ENCODE results near the gene UBE2G1. TPM values are rescaled to one million over a fixed set of nuclear protein-coding genes. Genes with fewer than 3 reads are reported as not detected.
"Not testable (repeated sequence)": the region's sequence is repeated elsewhere in the genome, so short reads cannot be mapped to it uniquely, and the experiment has no call there.

The UBE2G1 gene
- total RNA-seq, 2 donors from 2014 or later: 54.1 to 59.3 TPM

DNA sequence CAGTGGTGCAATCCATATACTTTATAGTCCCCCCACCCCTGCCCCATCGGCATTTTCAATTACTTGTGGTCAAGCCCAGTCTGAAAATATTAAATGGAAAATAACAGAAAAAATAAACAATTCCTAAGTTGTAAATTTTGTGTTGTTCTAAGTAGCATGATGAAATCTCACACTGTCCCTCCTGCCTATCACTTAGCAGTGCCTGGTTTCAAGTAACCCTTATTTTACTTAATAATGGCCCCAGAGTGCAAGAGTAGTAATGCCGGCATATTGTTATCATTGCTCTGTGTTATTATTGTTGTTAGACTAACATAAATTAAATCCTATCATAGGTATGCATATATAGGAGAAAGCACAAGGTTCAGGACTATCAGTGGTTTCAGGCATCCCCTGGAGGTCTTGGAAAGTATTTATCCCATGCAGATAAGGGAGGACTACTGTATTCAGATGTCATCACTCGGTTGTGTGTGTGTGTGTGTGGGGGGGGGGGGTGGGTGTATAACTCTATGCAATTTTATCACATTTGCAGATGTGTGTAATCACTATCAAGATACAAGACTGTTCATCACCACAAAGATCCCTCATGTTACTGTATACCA, 9.3 kb downstream of the UBE2G1 start:
- no peak for TF ChIP-seq POLR2A (IDR thresholded peaks at IDR 0.05)
- TF ChIP-seq POLR2AphosphoS5 (IDR thresholded peaks at IDR 0.05): no peak
- Histone ChIP-seq H3K9me3 (no peaks in the 10 kb centered on the region), H3K27me3 (replicated peaks; ENCODE audit: insufficient read depth) (no peaks in the 10 kb centered on the region), H3K27ac (no peak overlapping the region), H3K4me3 (no peak overlapping the region), H3K4me1 (replicated peaks) (no peaks in the 10 kb centered on the region), H3K36me3 (no peaks in the 10 kb centered on the region)
- DNase-seq (ENCODE audit: low spot score): no peak
- 54% methylated on average over 3 of the region's 3 CpGs for WGBS
- intact Hi-C loops (cut with DNase I): no loop called here

DNA sequence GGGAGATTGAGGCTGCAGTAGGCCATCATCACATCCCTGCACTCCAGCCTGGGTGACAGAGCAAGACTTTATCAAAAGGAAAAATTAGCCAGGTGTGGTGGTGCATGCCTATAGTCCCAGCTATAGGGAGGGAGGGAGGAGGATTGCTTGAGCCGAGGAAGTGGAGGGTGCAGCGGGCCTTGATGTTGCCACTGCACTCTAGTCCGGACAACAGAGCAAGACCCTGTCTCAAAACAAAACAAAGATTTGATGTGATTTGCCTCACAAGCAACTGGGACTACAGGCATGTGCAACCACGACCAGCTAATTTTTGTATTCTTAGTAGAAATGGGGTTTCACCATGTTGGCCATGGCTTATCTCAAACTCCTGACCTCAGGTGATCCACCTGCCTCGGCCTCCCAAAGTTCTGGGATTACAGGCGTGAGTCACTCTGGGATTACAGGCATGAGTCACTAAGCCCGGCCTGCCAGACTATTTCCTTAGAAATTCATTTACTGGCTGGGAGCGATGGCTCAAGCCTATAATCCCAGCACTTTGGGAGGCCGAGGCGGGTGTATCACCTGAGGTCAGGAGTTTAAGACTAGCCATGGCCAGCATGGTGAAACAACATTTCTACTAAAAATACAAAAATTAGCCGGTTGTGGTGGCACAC, 11.5 kb downstream of the UBE2G1 start:
- Histone ChIP-seq H3K27ac (no peak overlapping the region), H3K4me1 (replicated peaks) (no peaks in the 10 kb centered on the region), H3K27me3 (replicated peaks; ENCODE audit: insufficient read depth) (no peaks in the 10 kb centered on the region), H3K9me3 (no peaks in the 10 kb centered on the region), H3K4me3 (no peak overlapping the region), H3K36me3 (no peaks in the 10 kb centered on the region)
- DNase-seq (ENCODE audit: low spot score): no peak
- 92% methylated on average over 11 of the region's 11 CpGs for WGBS
- TF ChIP-seq POLR2AphosphoS5 (IDR thresholded peaks at IDR 0.05) (no peak), POLR2A (IDR thresholded peaks at IDR 0.05) (no peak)
- TF ChIP-seq, protein P1, sequence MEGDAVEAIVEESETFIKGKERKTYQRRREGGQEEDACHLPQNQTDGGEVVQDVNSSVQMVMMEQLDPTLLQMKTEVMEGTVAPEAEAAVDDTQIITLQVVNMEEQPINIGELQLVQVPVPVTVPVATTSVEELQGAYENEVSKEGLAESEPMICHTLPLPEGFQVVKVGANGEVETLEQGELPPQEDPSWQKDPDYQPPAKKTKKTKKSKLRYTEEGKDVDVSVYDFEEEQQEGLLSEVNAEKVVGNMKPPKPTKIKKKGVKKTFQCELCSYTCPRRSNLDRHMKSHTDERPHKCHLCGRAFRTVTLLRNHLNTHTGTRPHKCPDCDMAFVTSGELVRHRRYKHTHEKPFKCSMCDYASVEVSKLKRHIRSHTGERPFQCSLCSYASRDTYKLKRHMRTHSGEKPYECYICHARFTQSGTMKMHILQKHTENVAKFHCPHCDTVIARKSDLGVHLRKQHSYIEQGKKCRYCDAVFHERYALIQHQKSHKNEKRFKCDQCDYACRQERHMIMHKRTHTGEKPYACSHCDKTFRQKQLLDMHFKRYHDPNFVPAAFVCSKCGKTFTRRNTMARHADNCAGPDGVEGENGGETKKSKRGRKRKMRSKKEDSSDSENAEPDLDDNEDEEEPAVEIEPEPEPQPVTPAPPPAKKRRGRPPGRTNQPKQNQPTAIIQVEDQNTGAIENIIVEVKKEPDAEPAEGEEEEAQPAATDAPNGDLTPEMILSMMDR (IDR thresholded peaks at IDR 0.05): no peak
- intact Hi-C loops (cut with DNase I): no loop called here

- Histone ChIP-seq H3K36me3 (no peaks in the 10 kb centered on the region), H3K27ac (no peak overlapping the region), H3K4me1 (replicated peaks) (no peaks in the 10 kb centered on the region), H3K27me3 (replicated peaks; ENCODE audit: insufficient read depth) (no peaks in the 10 kb centered on the region), H3K9me3 (no peaks in the 10 kb centered on the region), H3K4me3 (no peak overlapping the region)
- TF ChIP-seq, protein P1 (IDR thresholded peaks at IDR 0.05): no peak
- no peak for TF ChIP-seq POLR2A (IDR thresholded peaks at IDR 0.05)
- intact Hi-C loops (cut with DNase I): no loop called here
- WGBS: 66% methylated on average over 2 of the region's 2 CpGs
- no peak for DNase-seq (ENCODE audit: low spot score)
Measured at GRCh38 chr17:4354206-4354605, 12.3 kb downstream of the UBE2G1 start.

DNA sequence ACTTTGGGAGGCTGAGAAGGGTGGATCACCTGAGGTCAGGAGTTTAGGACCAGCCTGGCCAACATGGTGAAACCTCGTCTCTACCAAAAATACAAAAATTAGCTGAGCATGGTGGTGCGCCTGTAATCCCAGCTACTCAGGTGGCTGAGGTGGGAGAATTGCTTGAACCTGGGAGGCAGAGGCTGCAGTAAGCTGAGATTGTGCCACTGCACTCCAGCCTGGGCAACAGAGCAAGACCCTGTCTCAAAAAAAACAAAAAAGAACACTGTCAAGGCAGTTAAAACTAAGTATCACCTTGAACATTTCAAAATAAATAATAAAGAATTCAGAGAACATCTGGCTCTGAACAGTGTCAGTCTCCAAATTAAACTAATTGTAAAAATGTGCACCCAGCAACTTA, 16.3 kb downstream of the UBE2G1 start:
- intact Hi-C loops (cut with DNase I); DNase-seq (ENCODE audit: low spot score); H3K9me3 ChIP-seq; H3K4me1 ChIP-seq (replicated peaks); H3K36me3 ChIP-seq; H3K4me3 ChIP-seq; H3K27me3 ChIP-seq (replicated peaks; ENCODE audit: insufficient read depth); H3K27ac ChIP-seq: not testable (repeated sequence)
- WGBS: 100% methylated on average over 2 of the region's 2 CpGs

DNA sequence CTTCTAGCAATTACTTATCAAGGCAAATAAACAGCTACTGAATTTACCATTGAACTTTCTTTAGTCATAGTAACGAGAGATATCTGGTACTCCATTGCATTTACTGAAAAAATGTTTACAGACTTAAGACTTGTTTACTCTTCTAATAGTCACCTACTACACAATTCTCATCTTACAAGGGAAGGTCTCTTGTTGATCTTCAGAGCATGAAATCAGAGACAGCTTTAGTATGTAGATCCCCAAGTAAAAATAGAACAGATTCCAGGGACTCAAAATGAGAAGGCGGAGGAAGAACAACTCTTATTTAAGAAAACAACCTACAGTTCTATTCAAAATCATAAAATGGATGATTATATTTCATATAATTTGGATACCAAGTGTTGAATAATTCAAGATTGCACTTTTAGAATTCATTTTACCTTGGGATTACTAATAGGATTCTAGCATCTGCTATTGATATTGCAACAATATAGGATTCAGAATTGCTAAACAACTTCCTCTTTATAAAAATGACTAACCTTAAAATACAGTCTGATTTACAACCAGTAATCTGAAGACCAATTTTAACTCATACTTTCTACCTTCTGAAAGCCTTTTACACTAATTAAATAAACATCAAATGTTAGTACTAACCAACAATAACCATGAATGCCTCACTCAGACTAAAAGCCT, 20.8 kb downstream of the UBE2G1 start:
- no peak for DNase-seq (ENCODE audit: low spot score)
- no peak overlapping the region for H3K27ac ChIP-seq
- H3K4me1 ChIP-seq (replicated peaks): peaks cover 16% of the 10 kb centered on the region
- no peaks in the 10 kb centered on the region for H3K9me3 ChIP-seq
- TF ChIP-seq, protein P1 (IDR thresholded peaks at IDR 0.05): no peak
- no peak for TF ChIP-seq POLR2AphosphoS5 (IDR thresholded peaks at IDR 0.05)
- no peak for TF ChIP-seq POLR2A (IDR thresholded peaks at IDR 0.05)
- 66% methylated on average over 2 of the region's 2 CpGs for WGBS
- no peaks in the 10 kb centered on the region for H3K36me3 ChIP-seq
- H3K27me3 ChIP-seq (replicated peaks; ENCODE audit: insufficient read depth): no peaks in the 10 kb centered on the region
- no peak overlapping the region for H3K4me3 ChIP-seq
- intact Hi-C loops (cut with DNase I): no loop called here

Data from prostate gland (tissue), 2 donors.